ENCODE data around the gene RAET1G.

GRCh38 chr6:149931501-149931900 lies 8.6 kb upstream of the RAET1G start:
- TF ChIP-seq EZH2 (IDR thresholded peaks at IDR 0.05; ENCODE audit: low read length, unreplicated experiment): no peak
- no peak for TF ChIP-seq CTCF (conservative IDR thresholded peaks at IDR 0.05; ENCODE audit: low read depth, low read length)
- TF ChIP-seq EZH2phosphoT487 (IDR thresholded peaks at IDR 0.05; ENCODE audit: borderline replicate concordance, low read length): no peak

Data from PC-3 (cell line).